ENCODE data around the gene CCDC110.

The CCDC110 gene

DNA sequence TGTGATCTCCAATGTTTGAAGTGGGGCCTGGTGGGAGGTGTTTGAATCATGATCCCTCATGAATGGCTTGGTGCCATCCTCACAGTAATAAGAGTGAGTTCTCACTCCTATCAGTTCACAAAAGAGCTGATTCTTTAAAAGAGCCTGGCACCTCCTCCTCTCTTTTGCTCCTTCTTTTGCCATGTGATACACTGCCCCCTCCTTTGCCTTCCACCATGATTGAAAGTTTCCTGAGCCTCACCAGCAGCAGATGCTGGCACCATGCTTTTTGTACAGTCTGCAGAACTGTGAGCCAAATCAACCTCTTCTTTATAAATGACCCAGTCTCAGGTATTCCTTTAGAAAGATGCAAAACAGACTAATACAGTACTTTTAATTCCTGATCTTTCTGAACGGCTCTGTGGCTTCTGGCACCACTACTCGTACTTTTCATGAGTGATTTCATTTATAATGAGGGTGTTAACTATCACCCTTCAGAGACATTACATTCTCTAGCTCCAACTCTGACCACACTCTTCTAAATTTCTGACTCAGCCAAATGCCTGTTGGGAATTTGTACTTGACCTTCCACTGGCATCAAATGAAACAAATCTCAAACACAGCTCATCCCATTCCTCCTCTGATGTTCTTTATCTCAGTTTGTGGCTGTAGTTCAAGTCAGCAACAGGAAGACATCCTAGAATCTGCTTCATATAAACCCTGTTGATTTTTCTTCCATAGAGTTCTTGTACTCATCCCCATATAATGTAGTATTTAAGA is 50.0 kb downstream of the CCDC110 start:
- DNase-seq (ENCODE audit: low read depth, low spot score), result peak; percentile 74

DNA sequence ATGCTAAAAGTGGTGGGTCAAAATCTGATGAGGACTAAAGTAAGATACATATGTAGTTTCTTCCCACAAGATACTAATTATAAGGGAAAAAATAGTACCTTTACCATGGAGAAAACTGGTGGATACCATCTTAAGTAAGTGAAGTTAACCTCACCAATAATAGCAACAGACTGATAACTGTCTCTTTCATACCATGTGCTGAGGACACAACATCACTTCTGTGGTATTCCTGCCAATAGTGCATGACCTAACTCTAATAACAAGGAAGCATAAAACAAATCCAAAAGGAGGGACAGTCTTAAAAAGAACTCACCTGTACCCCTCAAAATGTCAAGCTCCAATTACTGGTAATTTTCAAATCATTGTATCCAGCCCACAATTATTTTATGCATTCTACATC is 54.6 kb downstream of the CCDC110 start:
- DNase-seq (ENCODE audit: low read depth, low spot score), result no peak

DNA sequence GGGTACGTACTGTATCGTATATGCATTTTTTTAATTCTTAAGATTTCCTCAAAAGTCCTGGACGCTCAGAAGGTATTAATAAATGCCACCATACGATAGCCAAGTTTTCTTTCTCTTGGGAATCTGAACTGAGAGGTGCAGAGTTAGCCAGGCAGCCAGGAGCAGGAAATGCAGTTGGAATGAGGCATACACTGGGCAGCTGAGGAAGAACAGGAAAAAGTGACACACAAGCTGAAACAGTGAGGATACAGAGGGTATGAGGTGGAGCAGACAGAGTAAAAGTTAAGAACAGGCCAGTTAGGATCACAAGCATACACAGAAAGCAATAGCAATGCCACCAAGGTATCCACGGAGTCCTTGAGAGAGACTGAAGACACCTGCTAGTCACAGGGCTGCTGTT is 59.1 kb downstream of the CCDC110 start:
- no peak for DNase-seq (ENCODE audit: low read depth, low spot score)

DNA sequence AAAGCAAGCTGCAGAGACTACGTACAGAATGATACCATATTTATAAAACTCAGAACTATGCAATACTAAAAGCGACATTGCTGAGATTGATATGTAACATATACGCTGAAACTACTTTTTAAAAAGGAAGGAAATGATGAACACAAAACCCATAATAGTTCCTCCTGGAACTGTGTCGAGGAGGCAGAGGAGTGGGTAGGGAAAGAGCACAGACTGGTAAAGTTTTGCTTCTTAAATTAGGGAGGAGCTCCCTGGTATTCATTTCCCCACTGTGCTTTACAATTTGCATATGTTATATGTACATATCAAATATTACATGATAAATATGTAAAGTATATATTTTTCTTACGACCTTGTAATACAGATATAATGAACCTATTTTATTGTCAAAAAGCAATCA is 59.7 kb downstream of the CCDC110 start:
- DNase-seq (ENCODE audit: low read depth, low spot score), result no peak

DNA sequence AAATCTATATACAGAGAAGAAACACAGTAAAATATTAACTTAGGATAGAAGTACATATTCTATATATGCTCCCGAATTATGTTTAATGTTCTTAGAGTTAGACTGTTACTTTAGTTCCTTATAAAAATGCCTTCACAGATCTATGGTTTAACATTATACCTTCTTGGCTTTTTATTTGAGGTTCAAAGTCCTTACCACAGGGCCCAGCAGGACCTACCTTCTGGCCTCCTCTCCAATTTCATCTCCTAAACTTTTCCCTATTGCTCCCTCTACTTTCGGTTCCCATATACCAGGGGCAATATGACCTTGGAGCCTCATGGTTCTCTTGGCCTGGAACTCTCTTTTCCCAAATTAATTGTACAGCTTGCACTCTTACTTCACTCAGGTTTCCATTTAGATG is 63.1 kb downstream of the CCDC110 start:
- DNase-seq (ENCODE audit: low read depth, low spot score), result no peak

DNA sequence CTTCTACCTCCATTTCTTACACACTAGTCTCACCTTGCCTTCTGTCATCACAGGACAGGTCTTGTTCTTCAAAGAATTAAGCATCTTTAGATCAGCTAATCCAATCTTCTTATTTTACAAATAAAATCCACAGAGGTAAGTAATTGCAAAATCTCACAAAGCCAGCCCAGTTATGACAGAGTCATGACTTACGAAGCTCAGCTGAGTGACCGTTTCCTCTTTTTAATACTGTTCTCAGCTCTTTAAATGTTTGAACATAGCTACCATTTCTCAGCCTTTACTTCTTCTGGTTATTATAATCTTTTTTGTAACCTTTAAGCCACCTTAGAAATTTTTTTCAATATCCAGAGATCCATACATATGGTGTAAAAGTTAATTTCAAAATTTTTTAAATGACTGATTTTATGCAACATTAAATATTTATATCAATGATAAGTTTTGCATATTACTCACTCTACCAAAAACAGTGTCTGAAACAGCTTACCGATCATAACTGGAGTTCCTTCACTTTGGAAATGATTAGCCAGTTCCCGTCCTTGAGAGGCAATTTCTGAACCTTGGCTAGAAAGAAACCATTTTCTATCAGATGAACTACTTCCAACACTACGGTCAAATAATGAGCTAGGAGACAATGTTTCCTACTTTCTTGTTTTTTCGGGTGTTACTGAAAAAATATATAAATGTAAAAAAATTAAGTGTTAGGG is 66.1 kb downstream of the CCDC110 start:
- DNase-seq (ENCODE audit: low read depth, low spot score), result no peak

DNA sequence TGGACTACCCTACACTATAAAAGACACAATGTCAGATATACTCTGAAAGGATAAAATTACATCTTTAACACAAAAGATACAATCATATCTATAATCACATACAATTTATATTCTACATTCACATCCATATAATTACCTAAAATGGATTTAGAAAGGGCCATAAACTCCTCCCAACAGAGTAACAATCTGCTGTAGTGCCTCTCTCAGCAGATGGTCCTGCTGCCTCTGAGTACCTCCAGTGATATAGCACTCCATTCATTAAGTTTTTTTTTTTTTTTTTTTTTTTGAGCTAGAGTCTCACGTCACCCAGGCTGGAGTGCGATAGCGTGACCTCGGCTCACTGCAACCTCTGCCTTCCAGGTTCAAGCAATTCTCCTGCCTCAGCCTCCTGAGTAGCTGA is 67.5 kb downstream of the CCDC110 start:
- no peak for DNase-seq (ENCODE audit: low read depth, low spot score)

DNA sequence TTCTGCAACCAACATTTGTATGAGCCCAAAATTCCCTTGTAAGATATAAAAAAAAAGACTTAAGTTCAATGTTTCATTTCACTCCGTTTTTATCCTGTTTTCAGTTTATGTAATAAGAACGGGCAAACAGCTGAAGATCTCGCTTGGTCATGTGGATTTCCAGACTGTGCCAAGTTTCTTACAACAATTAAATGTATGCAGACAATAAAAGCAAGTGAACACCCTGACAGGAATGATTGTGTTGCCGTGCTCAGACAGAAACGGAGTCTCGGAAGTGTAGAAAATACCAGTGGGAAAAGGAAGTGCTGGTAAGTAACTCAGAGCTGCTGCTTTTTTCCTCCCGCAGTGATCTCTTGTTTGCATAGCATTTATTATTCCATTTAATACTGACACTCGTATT is 72.1 kb downstream of the CCDC110 start:
- DNase-seq (ENCODE audit: low read depth, low spot score), result no peak

DNA sequence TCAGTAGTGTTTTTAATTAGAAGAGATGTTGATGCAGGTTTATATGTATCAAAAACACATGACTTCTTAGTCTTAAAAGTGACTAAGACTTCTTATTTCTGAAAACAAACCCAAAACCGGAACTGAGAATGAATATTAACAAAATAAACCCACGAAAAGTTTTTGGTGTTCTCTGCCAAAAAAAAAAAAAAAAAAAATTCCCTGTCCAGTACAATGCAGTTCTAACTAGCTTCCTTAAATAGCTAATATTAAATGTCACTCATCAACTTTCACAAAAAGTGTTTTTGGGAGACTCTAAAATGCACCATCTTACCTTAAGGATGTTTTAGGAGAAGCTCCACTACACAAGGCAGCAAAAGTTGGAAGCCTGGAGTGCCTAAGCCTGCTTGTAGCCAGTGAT is 72.9 kb downstream of the CCDC110 start:
- no peak for DNase-seq (ENCODE audit: low read depth, low spot score)

DNA sequence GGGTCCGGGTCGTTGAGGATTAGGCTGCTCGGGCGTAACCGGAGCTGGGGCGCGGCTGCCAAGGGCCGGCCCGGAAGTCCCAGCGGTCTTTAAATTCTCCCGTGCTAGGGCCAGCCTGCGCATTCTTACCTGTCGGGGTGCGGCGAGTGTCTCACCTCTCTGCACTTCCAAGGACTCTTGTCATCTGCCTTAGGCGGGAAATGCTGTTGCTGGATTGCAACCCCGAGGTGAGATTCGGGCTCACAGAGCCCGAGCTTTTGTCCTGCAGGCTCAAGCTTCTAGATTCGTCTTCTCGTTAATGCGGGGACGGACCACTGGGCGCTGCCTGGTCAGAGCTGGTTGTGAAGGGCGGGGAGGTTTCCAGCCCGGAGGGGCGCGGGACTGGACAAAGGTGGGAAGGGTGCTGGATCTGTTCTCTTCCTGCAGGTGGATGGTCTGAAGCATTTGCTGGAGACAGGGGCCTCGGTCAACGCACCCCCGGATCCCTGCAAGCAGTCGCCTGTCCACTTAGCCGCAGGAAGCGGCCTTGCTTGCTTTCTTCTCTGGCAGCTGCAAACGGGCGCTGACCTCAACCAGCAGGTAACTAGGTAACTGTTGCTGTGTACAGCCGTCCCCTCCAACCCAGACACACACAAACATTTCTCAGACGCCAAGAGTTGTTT is 74.7 kb downstream of the CCDC110 start, which contains the start of gene ANKRD37:
Gene ANKRD37 (plus strand): TSS at position 118 of the 662 bp plus-strand sequence. CDS start 83 bp downstream, at position 201.
- peak; percentile 63 for DNase-seq (ENCODE audit: low read depth, low spot score)

DNA sequence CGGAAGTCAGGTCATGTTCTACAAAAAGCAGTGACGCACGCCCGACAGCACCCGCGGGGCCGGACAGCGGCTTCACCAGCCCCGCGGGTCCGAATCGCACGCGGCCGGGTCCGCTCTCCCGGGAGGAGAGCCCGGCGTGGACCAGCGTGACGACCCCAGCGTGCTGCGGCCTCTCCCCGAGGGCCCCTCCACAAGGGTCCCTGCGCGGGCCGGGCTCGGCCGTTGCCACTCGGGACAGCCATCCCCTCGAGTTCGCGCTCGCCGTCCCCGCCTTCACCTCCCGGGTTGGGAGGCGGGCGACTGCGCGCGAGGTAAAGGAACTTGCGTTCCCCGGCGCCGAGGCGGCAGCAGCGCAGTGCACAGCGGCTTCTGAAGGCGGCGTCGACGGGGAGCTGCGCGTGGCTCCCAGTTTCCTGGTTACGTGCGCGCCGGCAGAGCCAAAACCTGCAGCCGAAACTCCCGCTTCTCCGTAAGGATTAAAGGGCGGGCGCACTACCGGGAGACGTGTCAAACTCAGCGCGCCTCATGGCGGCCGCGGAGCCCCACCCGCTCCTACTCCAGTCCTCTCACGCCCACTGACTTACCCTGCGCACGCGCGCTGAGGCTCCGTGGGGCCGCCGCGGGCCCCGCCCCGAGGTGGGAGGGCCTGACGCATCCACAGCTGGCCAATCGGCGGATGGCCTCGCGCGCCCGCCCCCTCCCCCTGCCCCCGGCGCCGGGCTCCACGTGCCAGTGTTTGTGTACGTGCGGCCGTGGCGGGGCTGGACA is 75.4 kb downstream of the CCDC110 start:
- peak; percentile 99 for DNase-seq (ENCODE audit: low read depth, low spot score)

DNA sequence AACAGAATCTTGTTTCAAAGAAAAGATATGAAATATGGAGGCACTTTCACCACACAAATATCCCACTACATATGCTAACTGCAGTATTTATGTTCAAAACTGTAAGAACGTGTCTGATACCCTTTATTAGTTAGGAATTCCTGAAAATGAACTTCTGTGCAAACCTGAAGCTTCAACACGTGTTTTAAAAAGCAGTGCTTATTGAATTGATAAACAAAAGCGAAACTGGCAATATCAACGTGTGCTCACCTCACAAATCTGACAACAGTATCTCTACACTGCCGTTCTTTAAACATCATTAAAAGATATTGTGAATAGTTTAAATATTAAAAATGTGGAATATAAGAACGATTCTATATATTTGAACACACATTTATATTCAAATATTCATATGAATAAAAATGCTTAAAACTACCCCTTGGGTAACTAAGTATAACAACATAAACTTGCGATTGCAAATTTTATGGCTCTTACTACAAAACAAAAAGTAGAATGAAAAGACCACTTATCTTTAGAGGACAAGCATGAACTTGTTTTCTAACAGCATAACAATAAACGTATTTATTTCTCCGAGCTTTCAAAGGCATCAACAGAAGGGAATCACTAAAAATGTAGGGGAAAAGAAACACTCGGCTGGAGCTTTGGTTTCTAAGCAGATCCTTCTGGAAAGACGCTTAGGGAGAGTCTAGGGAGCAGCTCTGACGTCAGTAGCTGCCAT is 76.1 kb downstream of the CCDC110 start, which contains the start of gene LRP2BP:
Gene LRP2BP (minus strand): TSS at position 687 of the 718 bp plus-strand sequence. CDS start 17,738 bp downstream, outside the sequence.
- DNase-seq (ENCODE audit: low read depth, low spot score), result no peak

Data from astrocyte of the hippocampus (primary cell).